H1 (cell line): ENCODE measurements around the gene DEAF1. TPM values are rescaled to one million over a fixed set of nuclear protein-coding genes. Genes with fewer than 3 reads are reported as not detected.

ENCODE experiments used
- CTCF ChIA-PET: fragments of 300-600 bp; sonication (Branson Sonifier 250); formaldehyde crosslinking; loops from one replicate; lab custom pipeline; 2021; ENCODE audit not compliant: partially characterized antibody; lab: Charles Lee
- POLR2A ChIA-PET: fragments of 300-600 bp; sonication (Branson Sonifier 250); formaldehyde crosslinking; loops from one replicate; lab custom pipeline; 2021; ENCODE audit warnings: inconsistent platforms; ENCODE audit not compliant: partially characterized antibody; lab: Charles Lee
- DNase-seq, 2 experiments: peaks; one replicate each; pipeline versions ENCODE4 v3.0.0 to v3.0.0-alpha.2; 2010 to 2022; ENCODE audit warnings: low spot score in 2 of 2, low read depth in 1 of 2, mixed read lengths in 1 of 2
- FAIRE-seq: peaks from 2 replicates; lab custom pipeline; 2011; peaks lifted over from hg19 to GRCh38; lab: Jason Lieb, UNC
- H2AFZ ChIP-seq: 2 replicates; pipeline ENCODE4 v1.8.1; 2012; ENCODE audit warnings: low read length, inconsistent platforms
- H2AK5ac ChIP-seq: 2 replicates; pipeline ENCODE4 v1.6.1; 2013; ENCODE audit warnings: low read depth, low read length
- H2BK120ac ChIP-seq: replicated peaks from 2 replicates; pipeline ENCODE3; 2013; ENCODE audit warnings: low read depth, low read length, inconsistent platforms
- H2BK12ac ChIP-seq: 2 replicates; pipeline ENCODE4 v1.6.1; 2013; ENCODE audit warnings: low read depth, low read length
- H2BK15ac ChIP-seq: 2 replicates; pipeline ENCODE4 v1.6.1; 2013; ENCODE audit warnings: low read length
- H2BK20ac ChIP-seq: 2 replicates; pipeline ENCODE4 v1.6.1; 2013; ENCODE audit warnings: low read length
- H2BK5ac ChIP-seq: 2 replicates; pipeline ENCODE4 v1.6.1; 2013; ENCODE audit warnings: low read depth, low read length
- H3K14ac ChIP-seq: 2 replicates; pipeline ENCODE4 v1.6.1; 2013; ENCODE audit warnings: inconsistent platforms; ENCODE audit not compliant: insufficient read length
- H3K18ac ChIP-seq: 2 replicates; pipeline ENCODE4 v1.6.1; 2013; ENCODE audit warnings: low read length; ENCODE audit errors: extremely low read depth
- H3K23ac ChIP-seq: 2 replicates; pipeline ENCODE4 v1.6.1; 2013; ENCODE audit warnings: inconsistent platforms; ENCODE audit not compliant: insufficient read length
- H3K23me2 ChIP-seq: 2 replicates; pipeline ENCODE4 v1.6.1; 2013; ENCODE audit warnings: low read depth, low read length
- H3K27ac ChIP-seq: 2 replicates; pipeline ENCODE4 v1.6.1; 2011; ENCODE audit warnings: low read depth, low read length, inconsistent platforms
- H3K27me3 ChIP-seq, 4 experiments: replicated peaks in 1 of 4; 1 replicate in 1 of 4; 2 replicates in 3 of 4; pipeline versions ENCODE4 v1.6.1 to v1.8.1; 2011 to 2013; ENCODE audit warnings: low read length in 3 of 4, mild to moderate bottlenecking in 3 of 4, inconsistent platforms in 2 of 4, mixed read lengths in 2 of 4, moderate library complexity in 1 of 4; ENCODE audit not compliant: control insufficient read depth in 3 of 4, insufficient read depth in 3 of 4; ENCODE audit errors: extremely low read depth in 1 of 4
- H3K36me3 ChIP-seq, 4 experiments: 2 replicates each; pipeline versions ENCODE4 v1.6.1 to v1.8.1; 2011 to 2013; ENCODE audit warnings: mild to moderate bottlenecking in 4 of 4, low read length in 3 of 4, moderate library complexity in 2 of 4, control low read depth in 1 of 4, inconsistent platforms in 1 of 4; ENCODE audit not compliant: insufficient read depth in 4 of 4, control insufficient read depth in 2 of 4
- H3K4ac ChIP-seq: replicated peaks from 2 replicates; pipeline ENCODE3; 2013; ENCODE audit warnings: low read length, low read depth, mixed read lengths, inconsistent platforms; ENCODE audit not compliant: insufficient read length
- H3K4me1 ChIP-seq, 4 experiments: replicated peaks in 1 of 4; 1 replicate in 1 of 4; 2 replicates in 3 of 4; pipeline versions ENCODE4 v1.6.1 to v1.8.1; 2011 to 2013; ENCODE audit warnings: low read length in 3 of 4, inconsistent platforms in 2 of 4, mixed read lengths in 1 of 4; ENCODE audit not compliant: insufficient read depth in 4 of 4, control insufficient read depth in 3 of 4
- H3K4me2 ChIP-seq, 2 experiments: 2 replicates each; pipeline versions ENCODE4 v1.6.1 to v1.8.1; 2011 to 2013; ENCODE audit warnings: low read depth in 2 of 2, low read length in 2 of 2, control low read depth in 1 of 2, inconsistent platforms in 1 of 2, mild to moderate bottlenecking in 1 of 2; ENCODE audit not compliant: insufficient read depth in 1 of 2
- H3K4me3 ChIP-seq, 4 experiments: fragments of 200-600, 300-600 bp in 1 of 4; sonication (generic), shearing (Covaris generic), sonication (Bioruptor Twin) in 1 of 4; 2 replicates each; pipeline versions ENCODE4 v1.5.1 to v1.8.1; 2011 to 2016; ENCODE audit warnings: low read length in 4 of 4, low read depth in 3 of 4, control low read depth in 2 of 4, inconsistent platforms in 2 of 4, mild to moderate bottlenecking in 2 of 4, mixed read lengths in 1 of 4, moderate library complexity in 1 of 4; ENCODE audit not compliant: insufficient read depth in 2 of 4; ENCODE audit errors: extremely low read depth in 1 of 4
- H3K56ac ChIP-seq: replicated peaks from 2 replicates; pipeline ENCODE3; 2013; ENCODE audit warnings: low read depth, mild to moderate bottlenecking, mixed read lengths, low read length, inconsistent platforms; ENCODE audit not compliant: insufficient read length
- H3K79me1 ChIP-seq: 2 replicates; pipeline ENCODE4 v1.6.1; 2013; ENCODE audit warnings: low read depth, low read length, control low read depth
- H3K79me2 ChIP-seq, 2 experiments: 2 replicates each; pipeline versions ENCODE4 v1.6.1 to v1.8.1; 2012 to 2013; ENCODE audit warnings: low read length in 2 of 2, mild to moderate bottlenecking in 2 of 2, inconsistent platforms in 1 of 2; ENCODE audit not compliant: insufficient read depth in 2 of 2, control insufficient read depth in 1 of 2
- H3K9ac ChIP-seq, 4 experiments: replicated peaks in 1 of 4; 1 replicate in 1 of 4; 2 replicates in 3 of 4; pipeline versions ENCODE4 v1.6.1 to v1.8.1; 2011 to 2013; ENCODE audit warnings: low read depth in 3 of 4, low read length in 3 of 4, control low read depth in 2 of 4, mild to moderate bottlenecking in 2 of 4, moderate library complexity in 2 of 4, inconsistent platforms in 1 of 4; ENCODE audit errors: extremely low read depth in 1 of 4
- H3K9me3 ChIP-seq, 2 experiments: 2 replicates each; pipeline versions ENCODE4 v1.6.1 to v1.8.1; 2012 to 2013; ENCODE audit warnings: mild to moderate bottlenecking in 2 of 2, moderate library complexity in 2 of 2, control low read depth in 1 of 2, inconsistent platforms in 1 of 2, low read depth in 1 of 2, low read length in 1 of 2, mixed read lengths in 1 of 2; ENCODE audit not compliant: insufficient read depth in 2 of 2
- H4K20me1 ChIP-seq, 2 experiments: replicated peaks in 1 of 2; 2 replicates each; pipeline versions ENCODE3 to v1.8.1; 2011 to 2013; ENCODE audit warnings: inconsistent platforms in 2 of 2, low read length in 2 of 2, mild to moderate bottlenecking in 1 of 2; ENCODE audit not compliant: insufficient read depth in 2 of 2, control insufficient read depth in 1 of 2
- H4K5ac ChIP-seq: 2 replicates; pipeline ENCODE4 v1.6.1; 2013; ENCODE audit warnings: low read length, low read depth, mixed read lengths, inconsistent platforms; ENCODE audit not compliant: insufficient read length
- H4K8ac ChIP-seq: 2 replicates; pipeline ENCODE4 v1.8.0; 2013; ENCODE audit warnings: mild to moderate bottlenecking, moderate library complexity, low read length, inconsistent platforms; ENCODE audit not compliant: insufficient read depth; ENCODE audit errors: extremely low read depth
- H4K91ac ChIP-seq: replicated peaks from 2 replicates; pipeline ENCODE3; 2013; ENCODE audit warnings: low read length, mixed read lengths, inconsistent platforms; ENCODE audit not compliant: insufficient read length
- WGBS, 2 experiments: shearing (Covaris generic) in 1 of 2; methylation state at CpG; one replicate each; pipeline versions ENCODE4 v1.1.6 to v1.1.7; 2013 to 2015; ENCODE audit warnings: low lambda C conversion rate in 2 of 2, mixed read lengths in 2 of 2, inconsistent platforms in 1 of 2, low coverage in 1 of 2, missing lambda C conversion rate in 1 of 2; ENCODE audit not compliant: insufficient replicate concordance in 2 of 2, insufficient coverage in 1 of 2, insufficient read length in 1 of 2; ENCODE audit errors: extremely low coverage in 1 of 2, missing lambda C conversion rate in 1 of 2; 5-methylcytosine and 5-hydroxymethylcytosine counted together
- polyA plus RNA-seq, 7 experiments: library from polyadenylated mRNA; depleted of rRNA in 3 of 7; stranded (reverse) in 5 of 7; unstranded in 2 of 7; fragments of >200 nt in 5 of 7; fragments of 200-250 nt in 2 of 7; gene quantifications; 1 replicate in 5 of 7; 2 replicates in 1 of 7; 4 replicates in 1 of 7; pipeline versions ENCODE4 v1.2.1 to v1.2.3, GENCODE V29; 2011 to 2013; ENCODE audit warnings: missing spikeins in 2 of 7, mixed read lengths in 2 of 7
- total RNA-seq: library from RNA; stranded (reverse); fragmentation: NEBNext Ultra II Directional; extraction: Animal tissue kit (Norgen Biotek cat#: 25700); gene quantifications from 2 replicates; pipeline ENCODE4 v1.2.1, GENCODE V29; 2021

The DEAF1 gene
- total and polyA plus RNA-seq, 2 of the 8 experiments (the other 6 are each of a cell fraction or from before 2014, with no cell fraction given), result 47.3 to 58.4 TPM

DNA sequence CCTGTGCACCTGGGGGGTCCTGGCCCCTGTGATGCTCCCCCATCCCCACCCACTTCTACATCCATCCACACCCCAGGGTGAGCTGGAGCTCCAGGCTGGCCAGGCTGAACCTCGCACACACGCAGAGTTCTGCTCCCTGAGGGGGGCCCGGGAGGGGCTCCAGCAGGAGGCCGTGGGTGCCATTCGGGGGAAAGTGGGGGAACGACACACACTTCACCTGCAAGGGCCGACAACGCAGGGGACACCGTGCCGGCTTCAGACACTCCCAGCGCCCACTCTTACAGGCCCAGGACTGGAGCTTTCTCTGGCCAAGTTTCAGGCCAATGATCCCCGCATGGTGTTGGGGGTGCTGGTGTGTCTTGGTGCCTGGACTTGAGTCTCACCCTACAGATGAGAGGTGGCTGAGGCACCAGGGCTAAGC, 32.3 kb upstream of the DEAF1 start:
- no peak overlapping the region for H3K4me3 ChIP-seq
- H3K14ac ChIP-seq, result no peak overlapping the region
- no peaks in the 10 kb centered on the region for H3K79me2 ChIP-seq
- peak overlapping the region; percentile 73 for H4K91ac ChIP-seq
- H3K4me2 ChIP-seq, result peak overlapping the region in 1 of 2 experiments; percentile 84; a peak in 1 of 4 replicates
- H4K20me1 ChIP-seq, result no peaks in the 10 kb centered on the region
- H3K23ac ChIP-seq, result no peak overlapping the region
- H3K9ac ChIP-seq, result no peak overlapping the region
- H4K8ac ChIP-seq, result no peak overlapping the region
- peaks cover 7% of the 10 kb centered on the region; the same call in 1 of the 2 replicates for H3K23me2 ChIP-seq
- H2BK20ac ChIP-seq, result no peak overlapping the region
- no peak for DNase-seq
- no peak overlapping the region for H2AFZ ChIP-seq
- H3K56ac ChIP-seq, result no peak overlapping the region
- peak overlapping the region; percentile 82; the same call in 1 of the 2 replicates for H2AK5ac ChIP-seq
- POLR2A ChIA-PET, result interaction anchor here (1.1 to 13.2 kb wide), 10 partner anchors 9 to 82 kb away, joined by 3 to 216 read pairs (median 8); partner anchors contain the start of genes EPS8L2, RPLP2 and TALDO1
- peaks cover 0 to 19% (median 12%) of the 10 kb centered on the region in 4 experiments; a peak in 5 of 7 replicates for H3K4me1 ChIP-seq
- no peak overlapping the region; the same call in 1 of the 2 replicates for H3K18ac ChIP-seq
- no peak overlapping the region for H2BK120ac ChIP-seq
- no peak overlapping the region for H3K4ac ChIP-seq
- no peaks in the 10 kb centered on the region for H3K79me1 ChIP-seq
- no peaks in the 10 kb centered on the region for H3K36me3 ChIP-seq
- 0 out of 2 replicates have a peak overlapping the region, but pooled peaks have one; percentile 81 for H2BK15ac ChIP-seq
- peak overlapping the region; percentile 40; the same call in 1 of the 2 replicates for H2BK5ac ChIP-seq
- peaks cover 0 to 2% (median 0%) of the 10 kb centered on the region in 4 experiments; a peak in 1 of 7 replicates for H3K27me3 ChIP-seq
- H4K5ac ChIP-seq, result peak overlapping the region; percentile 30
- H2BK12ac ChIP-seq, result peak overlapping the region; percentile 60; the same call in 1 of the 2 replicates
- H3K27ac ChIP-seq, result no peak overlapping the region
- no peak for FAIRE-seq
- CTCF ChIA-PET, result interaction anchor here (0.6 to 15.4 kb wide), 25 partner anchors 8 to 229 kb away, joined by 3 to 395 read pairs (median 3); partner anchors contain the start of genes DEAF1, EPS8L2, IRF7 and TALDO1
- WGBS, 2 experiments, result 96% methylated on average over 12 of the region's 12 CpGs; no CpG with 5 or more reads in 1 of the 2 experiments
- no peaks in the 10 kb centered on the region for H3K9me3 ChIP-seq
